ENCODE measurements around the gene OGDH. TPM values are rescaled to one million over a fixed set of nuclear protein-coding genes. Genes with fewer than 3 reads are reported as not detected.

Gene OGDH
- total RNA-seq, 1 experiment from 2014 or later: 69.1 TPM

DNA sequence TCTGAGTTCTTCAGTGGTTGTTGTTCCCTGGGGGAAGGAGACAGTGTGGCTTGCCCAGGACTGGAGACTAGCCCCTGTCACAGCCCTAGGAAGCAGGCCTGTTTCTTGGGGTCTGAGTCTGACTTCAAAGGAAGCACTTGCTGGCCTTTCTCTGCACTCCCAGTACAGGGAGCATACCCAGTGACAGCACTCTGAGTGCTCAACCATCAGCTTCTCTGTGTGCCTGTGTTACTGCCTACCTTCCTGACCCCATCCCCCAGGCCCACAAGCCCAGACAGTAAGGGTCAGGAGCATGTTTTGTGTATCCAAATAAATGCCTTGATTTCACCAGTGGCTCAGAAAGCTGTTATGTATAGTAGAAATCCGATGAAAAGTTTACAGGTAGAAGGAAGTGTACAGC lies 48.9 kb downstream of the OGDH start:
- no peaks in the 10 kb centered on the region for H3K27me3 ChIP-seq (ENCODE audit: insufficient read depth, low read length)
- no peak overlapping the region for H3K4me2 ChIP-seq (ENCODE audit: low read length)
- POLR2A ChIA-PET: no interaction called here

More for the DNA sequence above, 48.9 kb downstream of the OGDH start:
- Histone ChIP-seq H3K4me1 (ENCODE audit: control insufficient read depth in 1 of 2, insufficient read depth in 2 of 2, low read length in 2 of 2) (peaks cover 0 to 4% of the 10 kb centered on the region in 2 experiments; a peak in 1 of 4 replicates), H3K36me3 (ENCODE audit: control insufficient read depth in 1 of 2, insufficient read depth in 2 of 2, low read length in 2 of 2) (peaks cover 4 to 15% of the 10 kb centered on the region in 2 experiments; a peak in 2 of 4 replicates), H3K9me2 (ENCODE audit: insufficient read depth) (no peaks in the 10 kb centered on the region), H3K4me3 (replicated peaks in 1 of 2; ENCODE audit: low read depth in 1 of 2, low read length in 2 of 2) (no peak overlapping the region), H4K20me1 (ENCODE audit: insufficient read depth) (no peaks in the 10 kb centered on the region), H3K79me2 (ENCODE audit: insufficient read depth, low read length) (no peaks in the 10 kb centered on the region), H2AFZ (ENCODE audit: low read depth, low read length, poor library complexity, severe bottlenecking) (no peak overlapping the region), H3K9me3 (ENCODE audit: control insufficient read depth in 1 of 2, insufficient read depth in 1 of 2, low read depth in 1 of 2, low read length in 2 of 2) (peaks cover 2 to 6% of the 10 kb centered on the region in 2 experiments; a peak in 2 of 4 replicates), H3K9ac (ENCODE audit: low read length) (no peak overlapping the region), H3K27ac (ENCODE audit: low read depth, low read length) (no peak overlapping the region)
- TF ChIP-seq SIN3A (IDR thresholded peaks at IDR 0.05; ENCODE audit: low read depth): no peak
- no peak for TF ChIP-seq FOSL1 (IDR thresholded peaks at IDR 0.05; ENCODE audit: low read depth)
- no peak for TF ChIP-seq EZH2phosphoT487 (IDR thresholded peaks at IDR 0.05; ENCODE audit: borderline replicate concordance)
- no peak for TF ChIP-seq ZNF274 (IDR thresholded peaks at IDR 0.05; ENCODE audit: low read depth, low read length)
- no peak for TF ChIP-seq EGR1 (IDR thresholded peaks at IDR 0.05; ENCODE audit: low read depth)
- no peak for TF ChIP-seq CEBPB (IDR thresholded peaks at IDR 0.05; ENCODE audit: low read depth)
- TF ChIP-seq, protein P1, sequence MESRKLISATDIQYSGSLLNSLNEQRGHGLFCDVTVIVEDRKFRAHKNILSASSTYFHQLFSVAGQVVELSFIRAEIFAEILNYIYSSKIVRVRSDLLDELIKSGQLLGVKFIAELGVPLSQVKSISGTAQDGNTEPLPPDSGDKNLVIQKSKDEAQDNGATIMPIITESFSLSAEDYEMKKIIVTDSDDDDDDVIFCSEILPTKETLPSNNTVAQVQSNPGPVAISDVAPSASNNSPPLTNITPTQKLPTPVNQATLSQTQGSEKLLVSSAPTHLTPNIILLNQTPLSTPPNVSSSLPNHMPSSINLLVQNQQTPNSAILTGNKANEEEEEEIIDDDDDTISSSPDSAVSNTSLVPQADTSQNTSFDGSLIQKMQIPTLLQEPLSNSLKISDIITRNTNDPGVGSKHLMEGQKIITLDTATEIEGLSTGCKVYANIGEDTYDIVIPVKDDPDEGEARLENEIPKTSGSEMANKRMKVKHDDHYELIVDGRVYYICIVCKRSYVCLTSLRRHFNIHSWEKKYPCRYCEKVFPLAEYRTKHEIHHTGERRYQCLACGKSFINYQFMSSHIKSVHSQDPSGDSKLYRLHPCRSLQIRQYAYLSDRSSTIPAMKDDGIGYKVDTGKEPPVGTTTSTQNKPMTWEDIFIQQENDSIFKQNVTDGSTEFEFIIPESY (IDR thresholded peaks at IDR 0.05; ENCODE audit: extremely low read depth, insufficient replicate concordance, low read length): no peak
- no peak for TF ChIP-seq ZFX (IDR thresholded peaks at IDR 0.05)
- TF ChIP-seq TCF7L2 (IDR thresholded peaks at IDR 0.05; ENCODE audit: borderline replicate concordance, extremely low read depth, insufficient read depth, insufficient read length): no peak
- TF ChIP-seq SP1 (IDR thresholded peaks at IDR 0.05; ENCODE audit: low read depth): no peak
- TF ChIP-seq POLR2AphosphoS5 (IDR thresholded peaks at IDR 0.05; ENCODE audit: low read depth, low read length): no peak
- TF ChIP-seq, protein P2, sequence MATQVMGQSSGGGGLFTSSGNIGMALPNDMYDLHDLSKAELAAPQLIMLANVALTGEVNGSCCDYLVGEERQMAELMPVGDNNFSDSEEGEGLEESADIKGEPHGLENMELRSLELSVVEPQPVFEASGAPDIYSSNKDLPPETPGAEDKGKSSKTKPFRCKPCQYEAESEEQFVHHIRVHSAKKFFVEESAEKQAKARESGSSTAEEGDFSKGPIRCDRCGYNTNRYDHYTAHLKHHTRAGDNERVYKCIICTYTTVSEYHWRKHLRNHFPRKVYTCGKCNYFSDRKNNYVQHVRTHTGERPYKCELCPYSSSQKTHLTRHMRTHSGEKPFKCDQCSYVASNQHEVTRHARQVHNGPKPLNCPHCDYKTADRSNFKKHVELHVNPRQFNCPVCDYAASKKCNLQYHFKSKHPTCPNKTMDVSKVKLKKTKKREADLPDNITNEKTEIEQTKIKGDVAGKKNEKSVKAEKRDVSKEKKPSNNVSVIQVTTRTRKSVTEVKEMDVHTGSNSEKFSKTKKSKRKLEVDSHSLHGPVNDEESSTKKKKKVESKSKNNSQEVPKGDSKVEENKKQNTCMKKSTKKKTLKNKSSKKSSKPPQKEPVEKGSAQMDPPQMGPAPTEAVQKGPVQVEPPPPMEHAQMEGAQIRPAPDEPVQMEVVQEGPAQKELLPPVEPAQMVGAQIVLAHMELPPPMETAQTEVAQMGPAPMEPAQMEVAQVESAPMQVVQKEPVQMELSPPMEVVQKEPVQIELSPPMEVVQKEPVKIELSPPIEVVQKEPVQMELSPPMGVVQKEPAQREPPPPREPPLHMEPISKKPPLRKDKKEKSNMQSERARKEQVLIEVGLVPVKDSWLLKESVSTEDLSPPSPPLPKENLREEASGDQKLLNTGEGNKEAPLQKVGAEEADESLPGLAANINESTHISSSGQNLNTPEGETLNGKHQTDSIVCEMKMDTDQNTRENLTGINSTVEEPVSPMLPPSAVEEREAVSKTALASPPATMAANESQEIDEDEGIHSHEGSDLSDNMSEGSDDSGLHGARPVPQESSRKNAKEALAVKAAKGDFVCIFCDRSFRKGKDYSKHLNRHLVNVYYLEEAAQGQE (IDR thresholded peaks at IDR 0.05; ENCODE audit: low read depth): no peak
- no peak for TF ChIP-seq YY1 (IDR thresholded peaks at IDR 0.05; ENCODE audit: extremely low read depth, insufficient replicate concordance, low read depth, low read length)
- no peak for TF ChIP-seq JUND (IDR thresholded peaks at IDR 0.05)
- TF ChIP-seq, protein P3, sequence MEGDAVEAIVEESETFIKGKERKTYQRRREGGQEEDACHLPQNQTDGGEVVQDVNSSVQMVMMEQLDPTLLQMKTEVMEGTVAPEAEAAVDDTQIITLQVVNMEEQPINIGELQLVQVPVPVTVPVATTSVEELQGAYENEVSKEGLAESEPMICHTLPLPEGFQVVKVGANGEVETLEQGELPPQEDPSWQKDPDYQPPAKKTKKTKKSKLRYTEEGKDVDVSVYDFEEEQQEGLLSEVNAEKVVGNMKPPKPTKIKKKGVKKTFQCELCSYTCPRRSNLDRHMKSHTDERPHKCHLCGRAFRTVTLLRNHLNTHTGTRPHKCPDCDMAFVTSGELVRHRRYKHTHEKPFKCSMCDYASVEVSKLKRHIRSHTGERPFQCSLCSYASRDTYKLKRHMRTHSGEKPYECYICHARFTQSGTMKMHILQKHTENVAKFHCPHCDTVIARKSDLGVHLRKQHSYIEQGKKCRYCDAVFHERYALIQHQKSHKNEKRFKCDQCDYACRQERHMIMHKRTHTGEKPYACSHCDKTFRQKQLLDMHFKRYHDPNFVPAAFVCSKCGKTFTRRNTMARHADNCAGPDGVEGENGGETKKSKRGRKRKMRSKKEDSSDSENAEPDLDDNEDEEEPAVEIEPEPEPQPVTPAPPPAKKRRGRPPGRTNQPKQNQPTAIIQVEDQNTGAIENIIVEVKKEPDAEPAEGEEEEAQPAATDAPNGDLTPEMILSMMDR (IDR thresholded peaks at IDR 0.05 in 2 of 3, conservative IDR thresholded peaks at IDR 0.05 in 1 of 3; ENCODE audit: borderline replicate concordance in 1 of 3, insufficient read depth in 1 of 3, low read depth in 2 of 3, low read length in 2 of 3): no peak
- TF ChIP-seq EZH2 (IDR thresholded peaks at IDR 0.05): no peak
- no peak for TF ChIP-seq POLR2A (IDR thresholded peaks at IDR 0.05; ENCODE audit: borderline replicate concordance, extremely low read depth, insufficient read depth, insufficient read length)
- ChIA-PET CTCF (no interaction called here), RAD21 (ENCODE audit: low non-redundant PET in 1 of 2, low total read pairs in 2 of 2, uncharacterized antibody in 2 of 2, unreplicated experiment in 2 of 2) (no interaction called here)
- DNase-seq (ENCODE audit: low read depth, low spot score): no peak
- intact Hi-C loops (cut with micrococcal nuclease): no loop called here
- BruUV-seq (replicated peaks): no TSS peak
- no peak for ATAC-seq

All from HCT116 (cell line).